ENCODE measurements around the gene HAVCR2.
"Not testable (repeated sequence)": the region's sequence is repeated elsewhere in the genome, so short reads cannot be mapped to it uniquely, and the experiment has no call there.

HAVCR2 gene

DNA sequence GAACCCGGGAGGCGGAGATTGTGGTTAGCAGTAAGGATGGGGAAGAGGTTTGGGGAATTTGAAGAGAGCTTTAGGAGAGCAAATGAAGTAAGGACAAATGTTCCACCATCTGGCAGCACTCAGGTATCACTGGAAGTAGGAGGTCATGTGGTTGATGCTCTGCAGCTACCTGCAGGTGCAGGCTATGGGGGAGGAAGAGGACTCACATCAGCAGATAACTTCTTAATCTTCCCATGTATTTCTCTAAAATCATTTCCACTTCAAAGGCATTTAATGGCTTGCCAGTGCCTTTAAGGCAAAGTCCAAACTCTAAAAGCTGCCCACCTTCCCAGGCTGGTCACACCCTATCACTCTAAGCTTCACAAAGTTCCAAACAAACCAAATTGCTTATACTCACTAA is 41.8 kb downstream of the HAVCR2 start:
- H3K36me3 Mint-ChIP-seq, result no peaks in the 10 kb centered on the region
- no peaks in the 10 kb centered on the region for H3K27me3 Mint-ChIP-seq
- H3K4me1 Mint-ChIP-seq, result peaks cover 7% of the 10 kb centered on the region
- no peak for ATAC-seq
- H3K9me3 Mint-ChIP-seq, result no peaks in the 10 kb centered on the region
- no peak overlapping the region for H3K27ac Mint-ChIP-seq
- H3K4me3 Mint-ChIP-seq, result no peak overlapping the region

DNA sequence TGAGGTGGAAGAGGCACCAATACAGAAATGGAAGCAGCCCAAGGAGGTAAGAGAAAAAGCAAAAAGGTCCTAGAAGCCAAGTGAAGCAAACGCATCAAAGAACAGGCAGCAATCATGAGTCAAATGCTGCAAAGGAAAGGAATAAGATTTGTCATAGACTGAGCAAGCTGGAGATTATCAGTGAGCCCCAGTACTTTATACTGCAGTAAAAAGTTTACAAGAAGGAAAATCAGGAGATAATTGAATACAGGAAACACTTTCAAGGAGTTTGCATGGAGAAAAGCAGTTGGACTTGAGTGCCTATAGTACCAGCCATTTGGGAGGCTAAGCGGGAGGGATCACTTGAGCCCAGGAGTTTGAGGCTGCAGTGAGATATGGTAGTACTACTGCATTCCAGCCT is 42.8 kb downstream of the HAVCR2 start:
- no peak for ATAC-seq

DNA sequence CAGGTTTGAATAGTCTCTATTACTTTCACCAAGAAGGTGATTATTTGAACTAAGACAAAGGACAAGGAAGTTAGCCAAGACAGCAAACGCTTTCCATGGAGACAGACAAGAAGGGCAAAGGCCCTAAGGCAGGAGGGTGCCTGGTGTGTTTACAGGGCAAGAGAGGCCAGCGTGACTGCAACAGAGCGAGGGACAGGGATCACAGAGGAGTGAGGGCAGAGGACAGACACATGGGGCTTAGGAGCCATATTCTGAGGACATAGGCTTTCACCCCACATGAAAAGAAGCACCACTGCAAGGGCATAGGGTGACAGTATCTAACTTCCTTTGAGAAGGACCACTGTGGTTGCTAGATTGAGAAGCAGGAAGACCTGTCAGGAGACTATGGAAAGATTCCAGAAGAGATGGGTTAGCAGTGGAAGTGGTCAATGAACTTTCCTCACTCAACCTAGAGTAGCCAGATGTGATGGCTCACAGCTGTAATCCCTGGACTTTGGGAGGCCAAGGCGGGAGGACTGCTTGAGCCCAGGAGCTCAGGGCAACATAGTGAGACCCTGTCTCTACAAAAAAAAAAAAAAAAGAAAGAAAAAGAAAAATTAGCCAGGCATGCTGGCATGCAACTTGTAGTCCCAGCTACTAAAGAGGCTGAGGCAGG is 44.9 kb downstream of the HAVCR2 start:
- H3K4me3 Mint-ChIP-seq, result no peak overlapping the region
- no peaks in the 10 kb centered on the region for H3K27me3 Mint-ChIP-seq
- no peaks in the 10 kb centered on the region for H3K9me3 Mint-ChIP-seq
- no peak overlapping the region for H3K27ac Mint-ChIP-seq
- H3K4me1 Mint-ChIP-seq, result peaks cover 7% of the 10 kb centered on the region
- ATAC-seq, result no peak
- no peaks in the 10 kb centered on the region for H3K36me3 Mint-ChIP-seq

More for the DNA sequence above, 42.8 kb downstream of the HAVCR2 start:
- no peak overlapping the region for H3K4me3 Mint-ChIP-seq
- no peaks in the 10 kb centered on the region for H3K9me3 Mint-ChIP-seq
- H3K4me1 Mint-ChIP-seq, result peaks cover 7% of the 10 kb centered on the region
- no peak overlapping the region for H3K27ac Mint-ChIP-seq
- H3K36me3 Mint-ChIP-seq, result no peaks in the 10 kb centered on the region
- H3K27me3 Mint-ChIP-seq, result no peaks in the 10 kb centered on the region

DNA sequence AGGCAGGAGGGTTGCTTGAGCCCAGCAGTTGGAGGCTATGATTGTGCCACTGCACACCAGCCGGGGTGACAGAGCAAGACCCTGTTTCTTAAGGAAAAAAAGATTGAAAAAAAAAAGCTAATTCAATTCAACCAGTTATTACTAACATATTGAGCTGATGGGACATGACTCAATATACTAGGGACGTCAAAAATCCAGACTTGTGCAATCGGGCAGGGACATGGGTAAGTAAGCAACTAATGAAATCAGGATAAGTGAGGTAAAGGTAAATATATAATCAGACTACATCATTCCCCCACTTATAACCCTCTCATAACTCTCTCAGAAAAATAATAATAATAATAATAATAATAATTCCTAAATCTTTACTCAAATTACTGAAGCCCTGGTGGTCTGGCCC is 49.0 kb downstream of the HAVCR2 start:
- no peaks in the 10 kb centered on the region for H3K36me3 Mint-ChIP-seq
- no peak for ATAC-seq
- no peaks in the 10 kb centered on the region for H3K4me1 Mint-ChIP-seq
- no peak overlapping the region for H3K4me3 Mint-ChIP-seq
- H3K27ac Mint-ChIP-seq, result no peak overlapping the region
- no peaks in the 10 kb centered on the region for H3K9me3 Mint-ChIP-seq
- H3K27me3 Mint-ChIP-seq, result no peaks in the 10 kb centered on the region

DNA sequence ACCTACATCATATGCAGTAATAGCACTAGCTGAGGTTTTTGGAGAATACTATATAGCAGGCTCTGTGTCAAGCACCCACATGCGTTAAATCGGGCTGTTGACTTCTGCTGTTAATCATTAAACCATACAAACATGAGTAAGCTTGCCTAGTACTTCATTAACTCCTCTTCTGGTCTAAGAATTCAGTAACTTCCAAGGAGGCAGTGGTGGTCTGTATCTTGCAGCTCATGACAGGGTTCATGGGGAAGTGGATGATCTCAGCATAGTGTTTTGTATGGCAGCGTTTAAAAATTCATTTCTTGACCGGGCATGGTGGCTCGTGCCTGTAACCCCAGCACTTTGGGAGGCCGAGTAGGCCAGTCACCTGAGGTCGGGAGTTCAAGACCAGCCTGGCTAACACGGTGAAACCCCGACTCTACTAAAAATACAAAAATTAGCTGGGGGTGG is 49.7 kb downstream of the HAVCR2 start, which contains the start of gene HAVCR1:
Gene HAVCR1 (minus strand): TSS at position 24 of the 447 bp plus-strand sequence. CDS start 1,173 bp downstream, outside the sequence.
- ATAC-seq, result no peak
- no peaks in the 10 kb centered on the region for H3K9me3 Mint-ChIP-seq
- H3K27ac Mint-ChIP-seq, result no peak within 1 kb of the TSS
- no peaks in the 10 kb centered on the region for H3K36me3 Mint-ChIP-seq
- H3K4me1 Mint-ChIP-seq, result no peaks in the 10 kb centered on the region
- no peak within 1 kb of the TSS for H3K4me3 Mint-ChIP-seq
- no peaks in the 10 kb centered on the region for H3K27me3 Mint-ChIP-seq

DNA sequence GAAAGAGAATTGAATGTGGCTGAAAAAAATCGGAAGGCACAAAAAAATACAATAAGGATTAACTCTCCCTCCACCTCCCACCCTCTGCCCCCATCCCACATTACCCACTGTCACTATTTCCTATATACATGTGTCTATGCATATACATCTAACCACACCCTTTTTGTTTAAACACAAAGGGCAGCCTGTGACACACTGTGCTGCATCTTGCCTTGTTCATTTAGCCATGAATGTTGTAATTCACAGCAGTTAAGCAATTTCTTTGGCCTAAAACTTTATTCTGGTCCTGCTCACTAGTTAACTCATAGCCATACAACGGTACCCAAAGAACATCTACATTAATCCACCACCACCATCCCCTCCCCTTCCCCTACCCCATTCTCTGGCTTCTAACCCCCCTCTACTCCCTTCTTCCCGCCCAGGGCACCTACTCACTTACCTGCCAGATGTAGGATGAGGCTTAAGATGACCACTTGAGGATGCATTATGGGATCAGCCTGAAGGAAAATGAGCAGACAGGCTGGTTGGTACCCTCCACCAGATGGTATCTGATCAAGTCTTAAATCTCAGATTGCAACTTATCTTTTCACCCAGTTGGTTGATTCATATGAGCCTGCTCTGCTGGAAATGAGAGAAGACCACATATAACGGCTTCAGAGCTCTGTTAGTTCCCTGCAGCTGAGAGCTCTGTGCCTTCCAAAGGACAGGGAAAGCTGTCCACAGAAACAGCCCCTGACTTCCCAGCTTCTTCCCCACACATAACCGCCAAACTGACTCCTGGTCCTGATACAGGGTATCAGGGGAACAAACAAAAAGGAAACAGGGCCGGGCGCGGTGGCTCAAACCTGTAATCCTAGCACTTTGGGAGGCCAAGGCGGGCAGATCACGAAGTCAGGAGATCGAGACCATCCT is 51.1 kb downstream of the HAVCR2 start:
- H3K4me3 Mint-ChIP-seq, result no peak overlapping the region
- H3K27me3 Mint-ChIP-seq, result no peaks in the 10 kb centered on the region
- H3K27ac Mint-ChIP-seq, result no peak overlapping the region
- H3K36me3 Mint-ChIP-seq, result no peaks in the 10 kb centered on the region
- no peaks in the 10 kb centered on the region for H3K9me3 Mint-ChIP-seq
- no peak for ATAC-seq
- H3K4me1 Mint-ChIP-seq, result no peaks in the 10 kb centered on the region

DNA sequence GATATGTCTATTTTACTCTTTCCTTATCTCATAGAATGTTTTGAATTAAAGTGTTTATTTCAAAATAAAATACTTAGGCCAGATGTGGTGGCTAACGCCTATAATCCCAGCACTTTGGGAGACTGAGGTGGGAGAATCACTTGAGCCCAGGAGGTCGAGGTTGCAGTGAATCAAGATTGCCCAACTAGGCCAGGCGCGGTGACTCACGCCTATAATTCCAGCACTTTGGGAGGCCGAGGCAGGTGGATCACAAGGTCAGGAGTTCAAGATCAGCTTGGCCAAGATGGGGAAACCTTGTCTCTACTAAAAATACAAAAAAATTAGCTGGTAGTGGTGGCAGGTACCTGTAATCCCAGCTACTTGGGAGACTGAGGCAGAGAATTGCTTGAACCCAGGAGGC is 52.0 kb downstream of the HAVCR2 start:
- not testable (repeated sequence) for H3K36me3 Mint-ChIP-seq, H3K9me3 Mint-ChIP-seq, ATAC-seq, H3K27me3 Mint-ChIP-seq, H3K4me1 Mint-ChIP-seq, H3K4me3 Mint-ChIP-seq, H3K27ac Mint-ChIP-seq

DNA sequence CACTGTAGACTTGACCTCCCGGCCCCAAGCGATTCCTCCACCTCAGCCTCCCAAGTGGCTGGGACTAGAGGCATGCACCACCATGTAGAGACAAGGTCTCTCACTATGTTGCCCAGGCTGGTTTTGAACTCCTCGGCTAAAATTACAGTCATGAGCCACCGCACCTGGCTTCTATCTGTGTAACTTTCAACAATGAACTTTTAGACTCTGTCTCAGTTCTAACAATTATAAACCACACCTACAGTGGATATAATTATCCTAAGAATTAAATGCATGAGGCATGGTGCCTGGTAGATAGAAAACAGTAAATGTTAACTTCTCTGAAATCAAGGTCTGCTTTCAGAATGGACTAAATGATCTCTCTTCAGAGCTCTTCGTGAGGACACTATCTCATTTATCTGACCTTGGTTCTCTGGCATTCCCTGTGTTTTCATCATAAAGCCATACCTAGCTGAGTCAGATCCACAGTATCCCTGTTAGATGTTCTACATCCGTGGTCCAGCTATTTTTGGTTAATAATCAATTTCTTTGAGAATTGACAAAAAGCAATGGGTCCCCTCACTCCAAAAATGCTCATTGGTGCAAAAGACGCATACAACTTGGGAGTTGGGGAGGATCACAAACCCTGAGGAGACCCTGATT is 57.1 kb downstream of the HAVCR2 start:
- Mint-ChIP-seq H3K4me3 (no peak overlapping the region), H3K27me3 (no peaks in the 10 kb centered on the region), H3K27ac (no peak overlapping the region), H3K9me3 (no peaks in the 10 kb centered on the region), H3K4me1 (peaks cover 8% of the 10 kb centered on the region), H3K36me3 (no peaks in the 10 kb centered on the region)
- ATAC-seq, result no peak

DNA sequence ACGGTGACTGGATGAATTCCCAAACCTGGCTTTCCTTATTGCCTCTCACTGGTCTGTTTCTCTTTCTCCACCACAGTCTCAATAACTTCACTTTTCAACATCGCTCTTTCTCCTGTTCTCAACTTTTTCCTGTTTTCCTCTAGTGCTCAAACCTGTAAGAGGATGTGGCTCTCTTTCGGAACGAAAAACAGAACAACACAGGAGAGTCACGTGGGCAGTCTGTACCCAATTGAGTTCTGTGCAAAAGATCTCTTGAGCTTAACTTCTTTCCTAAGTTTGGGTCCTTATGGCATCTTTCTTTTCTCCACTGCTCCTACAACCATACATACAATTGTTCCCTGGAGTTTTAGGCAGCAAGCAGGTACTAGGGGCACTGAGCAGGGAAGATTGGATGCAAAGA is 58.8 kb downstream of the HAVCR2 start:
- H3K9me3 Mint-ChIP-seq, result no peaks in the 10 kb centered on the region
- H3K4me1 Mint-ChIP-seq, result peaks cover 8% of the 10 kb centered on the region
- no peak overlapping the region for H3K27ac Mint-ChIP-seq
- no peak overlapping the region for H3K4me3 Mint-ChIP-seq
- no peaks in the 10 kb centered on the region for H3K27me3 Mint-ChIP-seq
- H3K36me3 Mint-ChIP-seq, result no peaks in the 10 kb centered on the region
- no peak for ATAC-seq

DNA sequence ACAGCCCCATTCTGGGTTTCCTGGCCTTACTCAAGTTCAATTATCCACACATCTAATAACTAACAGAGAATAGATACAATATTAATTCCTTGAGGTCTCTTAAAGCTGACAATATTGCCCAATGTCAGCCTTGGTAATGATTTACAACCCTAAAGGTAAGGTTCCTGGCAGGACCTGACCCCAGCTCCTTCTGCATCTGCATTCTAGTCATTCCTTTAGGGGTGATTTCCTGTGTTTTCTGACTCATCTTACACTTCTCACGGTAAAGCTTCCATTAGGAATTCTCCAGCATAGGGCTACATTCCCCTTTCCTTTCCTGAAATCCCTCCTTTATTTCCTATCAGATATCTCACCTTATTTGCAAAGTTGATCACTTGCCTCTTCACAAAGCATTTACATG is 59.2 kb downstream of the HAVCR2 start:
- Mint-ChIP-seq H3K27me3 (no peaks in the 10 kb centered on the region), H3K9me3 (no peaks in the 10 kb centered on the region), H3K4me3 (no peak overlapping the region), H3K36me3 (no peaks in the 10 kb centered on the region), H3K4me1 (peaks cover 8% of the 10 kb centered on the region), H3K27ac (no peak overlapping the region)
- ATAC-seq, result no peak

DNA sequence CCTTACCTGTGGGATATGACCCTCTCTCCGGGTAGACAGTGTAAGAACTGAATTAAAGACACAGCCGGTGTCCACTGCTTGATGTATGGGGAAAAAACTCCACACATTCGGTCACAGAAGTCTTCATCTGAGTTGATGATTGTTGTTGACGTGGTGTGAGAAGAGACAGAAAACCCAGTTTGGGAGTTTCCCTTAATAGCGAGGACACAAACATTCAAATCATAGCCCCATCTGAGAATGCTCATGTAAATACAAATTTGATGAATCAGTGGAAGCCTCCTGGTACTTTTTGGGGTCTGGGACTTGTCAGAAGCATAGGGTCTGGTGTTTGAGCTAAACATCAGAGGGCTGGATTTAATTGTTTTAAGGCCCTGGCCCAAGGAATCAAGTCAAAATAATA is 60.9 kb downstream of the HAVCR2 start:
- H3K27ac Mint-ChIP-seq, result no peak overlapping the region
- H3K36me3 Mint-ChIP-seq, result no peaks in the 10 kb centered on the region
- peaks cover 8% of the 10 kb centered on the region for H3K4me1 Mint-ChIP-seq
- H3K27me3 Mint-ChIP-seq, result no peaks in the 10 kb centered on the region
- H3K4me3 Mint-ChIP-seq, result no peak overlapping the region
- no peaks in the 10 kb centered on the region for H3K9me3 Mint-ChIP-seq
- ATAC-seq, result no peak

DNA sequence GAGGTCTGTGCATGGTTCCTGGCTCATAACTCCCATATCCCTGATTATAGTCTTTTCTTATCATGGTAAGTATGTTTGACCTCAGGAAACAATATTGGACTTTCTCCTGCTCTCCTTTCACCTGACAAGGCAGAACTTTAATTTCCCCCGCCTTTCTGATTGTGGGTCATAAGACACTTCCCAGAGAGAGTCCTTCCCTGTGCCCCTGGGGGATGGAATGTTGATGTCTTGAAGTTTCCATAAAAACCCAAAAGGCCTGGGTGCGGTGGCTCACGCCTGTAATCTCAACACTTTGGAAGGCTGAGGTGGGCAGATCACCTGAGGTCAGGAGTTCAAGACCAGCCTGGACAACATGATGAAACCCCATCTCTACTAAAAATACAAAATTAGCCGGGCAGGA is 61.8 kb downstream of the HAVCR2 start:
- not testable (repeated sequence) for H3K27ac Mint-ChIP-seq, H3K4me3 Mint-ChIP-seq, H3K4me1 Mint-ChIP-seq, H3K36me3 Mint-ChIP-seq, ATAC-seq, H3K27me3 Mint-ChIP-seq, H3K9me3 Mint-ChIP-seq

DNA sequence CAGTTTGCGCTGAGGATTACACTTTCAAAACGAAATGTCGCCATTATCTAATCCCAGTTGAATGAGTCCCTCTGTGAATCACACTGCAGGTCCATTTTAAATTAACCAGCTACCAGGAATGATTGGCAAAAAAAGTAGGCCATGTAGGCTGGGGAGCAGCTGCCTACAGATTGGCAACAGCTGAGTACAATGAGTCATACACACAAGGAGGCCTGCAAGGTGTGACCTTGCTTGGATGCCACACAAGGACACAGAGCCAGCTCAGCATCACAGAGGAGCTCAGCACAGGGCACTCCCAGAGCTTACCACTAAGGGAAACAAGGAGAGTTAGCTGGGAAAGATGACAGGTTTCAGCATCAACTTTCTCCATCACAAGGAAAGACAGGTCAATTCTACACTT is 62.8 kb downstream of the HAVCR2 start:
- Mint-ChIP-seq H3K27ac (no peak overlapping the region), H3K9me3 (no peaks in the 10 kb centered on the region), H3K4me1 (peaks cover 8% of the 10 kb centered on the region), H3K4me3 (no peak overlapping the region), H3K27me3 (no peaks in the 10 kb centered on the region), H3K36me3 (no peaks in the 10 kb centered on the region)
- no peak for ATAC-seq

DNA sequence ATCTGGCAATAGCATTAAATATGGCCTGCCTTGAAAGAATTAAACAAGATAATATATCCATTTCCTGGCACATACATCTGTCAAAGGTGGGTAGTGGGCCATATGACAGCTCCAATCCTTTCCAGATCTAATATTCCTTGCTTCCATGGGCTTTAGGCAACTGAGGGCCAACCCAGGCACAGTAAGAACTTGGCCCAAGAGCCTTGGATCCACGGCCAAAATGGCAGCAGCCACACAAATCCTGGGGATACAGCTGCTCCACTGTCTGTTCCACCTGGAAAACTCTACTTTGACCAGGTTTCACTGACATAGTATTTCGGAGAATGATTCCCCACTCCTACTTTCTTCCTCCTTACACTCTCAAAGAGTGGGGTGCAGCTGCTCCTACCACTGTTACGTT is 63.2 kb downstream of the HAVCR2 start:
- H3K27ac Mint-ChIP-seq, result no peak overlapping the region

DNA sequence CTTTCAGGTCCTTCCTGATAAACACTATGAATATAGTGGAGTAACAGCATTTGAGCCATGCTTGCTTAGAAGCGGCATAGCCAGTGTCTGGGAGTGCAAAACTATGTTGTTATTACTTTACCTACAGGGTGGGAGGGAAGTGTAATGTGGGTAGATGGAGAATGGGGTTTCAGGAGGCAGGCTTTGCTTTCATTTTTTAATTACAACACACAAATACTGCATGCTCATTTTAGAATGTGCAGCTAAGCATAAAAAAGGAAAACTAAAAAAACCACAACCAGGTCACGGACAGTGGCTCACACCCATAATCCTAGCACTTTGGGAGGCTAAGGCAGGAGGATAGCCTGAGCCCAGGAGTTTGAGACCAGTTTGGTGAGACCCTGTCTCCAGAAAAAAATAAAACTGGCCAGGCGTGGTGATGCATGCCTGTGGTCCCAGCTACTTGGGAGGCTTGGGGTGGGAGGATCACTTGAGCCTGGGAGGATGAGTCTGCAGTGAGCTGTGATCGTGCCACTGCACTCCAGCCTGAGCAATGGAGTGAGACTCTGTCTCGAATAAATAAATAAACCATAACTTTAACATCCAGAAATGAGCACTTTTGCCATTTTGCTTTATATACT is 70.2 kb downstream of the HAVCR2 start:
- ATAC-seq, result no peak
- H3K36me3 Mint-ChIP-seq, result no peaks in the 10 kb centered on the region
- peaks cover 8% of the 10 kb centered on the region for H3K4me1 Mint-ChIP-seq
- H3K9me3 Mint-ChIP-seq, result no peaks in the 10 kb centered on the region
- no peak overlapping the region for H3K4me3 Mint-ChIP-seq
- H3K27ac Mint-ChIP-seq, result no peak overlapping the region
- H3K27me3 Mint-ChIP-seq, result no peaks in the 10 kb centered on the region

More for the DNA sequence above, 63.2 kb downstream of the HAVCR2 start:
- Mint-ChIP-seq H3K27me3 (no peaks in the 10 kb centered on the region), H3K36me3 (no peaks in the 10 kb centered on the region), H3K4me3 (no peak overlapping the region), H3K4me1 (peaks cover 8% of the 10 kb centered on the region), H3K9me3 (no peaks in the 10 kb centered on the region)
- no peak for ATAC-seq
